HepG2 (cell line): ENCODE measurements around the gene AGER. TPM values are rescaled to one million over a fixed set of nuclear protein-coding genes. Genes with fewer than 3 reads are reported as not detected.

Experiments used
- ARNTL ChIP-seq: sonication (generic); formaldehyde crosslinking; IDR thresholded peaks from 2 replicates; pipeline ENCODE4 v1.4.0; 2020; ENCODE audit warnings: mild to moderate bottlenecking, missing genetic modification reagents
- BHLHE40 ChIP-seq: IDR thresholded peaks from 2 replicates; pipeline ENCODE4 v1.6.1; 2011; ENCODE audit warnings: low read length, improper control_type of control experiment
- ELF4 ChIP-seq: sonication (generic); formaldehyde crosslinking; IDR thresholded peaks from 2 replicates; pipeline ENCODE4 v1.5.0; 2020; ENCODE audit warnings: missing genetic modification reagents, mild to moderate bottlenecking, moderate library complexity, borderline replicate concordance
- FOXO1 ChIP-seq: sonication (generic); formaldehyde crosslinking; IDR thresholded peaks from 2 replicates; pipeline ENCODE4 v1.4.0; 2020; ENCODE audit warnings: missing genetic modification reagents
- HNF4G ChIP-seq, 2 experiments: sonication (generic) in 1 of 2; formaldehyde crosslinking in 1 of 2; IDR thresholded peaks; 2 replicates each; pipeline versions ENCODE4 v1.4.0 to v1.6.1; 2011 to 2020; ENCODE audit warnings: borderline replicate concordance in 2 of 2, low read depth in 2 of 2, mild to moderate bottlenecking in 2 of 2, low read length in 1 of 2, missing genetic modification reagents in 1 of 2, moderate library complexity in 1 of 2
- KAT8 ChIP-seq: IDR thresholded peaks from 2 replicates; pipeline ENCODE4 v1.6.1; 2016; ENCODE audit warnings: missing genetic modification reagents, missing compliant biosample characterization
- KDM5B ChIP-seq: sonication (generic); formaldehyde crosslinking; IDR thresholded peaks from 2 replicates; pipeline ENCODE4 v1.4.0; 2020; ENCODE audit warnings: missing genetic modification reagents, mild to moderate bottlenecking, borderline replicate concordance
- KDM6A ChIP-seq: IDR thresholded peaks from 2 replicates; pipeline ENCODE4 v1.6.1; 2016; ENCODE audit warnings: low read depth
- NFRKB ChIP-seq: fragments of 450-650 bp; IDR thresholded peaks from 2 replicates; pipeline ENCODE4 v1.6.1; 2017
- POGZ ChIP-seq: sonication (generic); formaldehyde crosslinking; IDR thresholded peaks from 2 replicates; pipeline ENCODE4 v1.4.0; 2020; ENCODE audit warnings: mild to moderate bottlenecking, missing genetic modification reagents
- SMYD3 ChIP-seq: sonication (generic); formaldehyde crosslinking; IDR thresholded peaks from 2 replicates; pipeline ENCODE4 v1.8.1; 2023; ENCODE audit warnings: mild to moderate bottlenecking, missing genetic modification reagents
- SRSF4 ChIP-seq: fragments of 200-400 bp; formaldehyde crosslinking; IDR thresholded peaks from one replicate; pipeline ENCODE4 v1.6.1; 2018; ENCODE audit warnings: mild to moderate bottlenecking, low read depth, low read length, moderate library complexity; ENCODE audit not compliant: poor library complexity, severe bottlenecking
- TCF7L2 ChIP-seq: IDR thresholded peaks from 2 replicates; pipeline ENCODE4 v1.6.1; 2011; ENCODE audit warnings: mild to moderate bottlenecking, low read depth, low read length, moderate library complexity
- TMF1 ChIP-seq: sonication (generic); formaldehyde crosslinking; IDR thresholded peaks from 2 replicates; pipeline ENCODE4 v1.8.1; 2022; ENCODE audit warnings: low read depth, missing genetic modification reagents
- TOE1 ChIP-seq: sonication (generic); formaldehyde crosslinking; IDR thresholded peaks from 2 replicates; pipeline ENCODE4 v1.4.0; 2020; ENCODE audit warnings: mild to moderate bottlenecking, missing genetic modification reagents
- YEATS4 ChIP-seq: sonication (generic); formaldehyde crosslinking; IDR thresholded peaks from 2 replicates; pipeline ENCODE4 v1.4.0; 2020; ENCODE audit warnings: missing genetic modification reagents, borderline replicate concordance
- ZBTB21 ChIP-seq: sonication (generic); formaldehyde crosslinking; IDR thresholded peaks from 2 replicates; pipeline ENCODE4 v1.4.0; 2020; ENCODE audit warnings: missing genetic modification reagents
- ZFP36L1 ChIP-seq: sonication (generic); formaldehyde crosslinking; IDR thresholded peaks from 2 replicates; pipeline ENCODE4 v1.8.0; 2022; ENCODE audit warnings: mild to moderate bottlenecking, missing genetic modification reagents, moderate library complexity
- ZNF160 ChIP-seq: sonication (generic); formaldehyde crosslinking; IDR thresholded peaks from 2 replicates; pipeline ENCODE4 v1.8.0; 2022; ENCODE audit warnings: mild to moderate bottlenecking, inconsistent platforms, missing genetic modification reagents
- ZNF816 ChIP-seq: sonication (generic); formaldehyde crosslinking; IDR thresholded peaks from 2 replicates; pipeline ENCODE4 v1.8.0; 2022; ENCODE audit warnings: missing genetic modification reagents, mild to moderate bottlenecking, borderline replicate concordance
- ZNF839 ChIP-seq: sonication (generic); formaldehyde crosslinking; IDR thresholded peaks from 2 replicates; pipeline ENCODE4 v1.4.0; 2020; ENCODE audit warnings: missing genetic modification reagents, mild to moderate bottlenecking, borderline replicate concordance
- ZSCAN5A ChIP-seq: sonication (generic); formaldehyde crosslinking; IDR thresholded peaks from 2 replicates; pipeline ENCODE4 v1.8.0; 2022; ENCODE audit warnings: mild to moderate bottlenecking, missing genetic modification reagents, borderline replicate concordance
- polyA plus RNA-seq, 8 experiments: library from polyadenylated mRNA; depleted of rRNA in 3 of 8; stranded (reverse) in 7 of 8; unstranded in 1 of 8; fragments of >200 nt; fragmentation: Illumina TruSeq in 4 of 8; extraction: Trizol in 4 of 8; gene quantifications; 2 replicates each; pipeline versions ENCODE4 v1.2.1 to v1.2.3, GENCODE V29; 2011 to 2016; ENCODE audit warnings: low read depth in 4 of 8, missing spikeins in 1 of 8, mixed read lengths in 1 of 8; ENCODE audit not compliant: insufficient read depth in 1 of 8
- total RNA-seq, 5 experiments: library from RNA; depleted of rRNA; stranded (reverse); fragments of >200 nt; fragmentation: Illumina TruSeq; extraction: Trizol; gene quantifications; 2 replicates each; pipeline ENCODE4 v1.2.3, GENCODE V29; 2016; ENCODE audit warnings: low read depth in 1 of 5
- TF ChIP-seq, protein P1 (sequence below): sonication (generic); formaldehyde crosslinking; IDR thresholded peaks from 2 replicates; pipeline ENCODE4 v1.5.1; 2020; ENCODE audit warnings: mild to moderate bottlenecking, missing genetic modification reagents, moderate library complexity
- TF ChIP-seq, protein P2 (sequence below): sonication (generic); formaldehyde crosslinking; IDR thresholded peaks from 2 replicates; pipeline ENCODE4 v1.5.1; 2020; ENCODE audit warnings: mild to moderate bottlenecking, missing genetic modification reagents, moderate library complexity

AGER gene
- total and polyA plus RNA-seq, 2 of the 13 experiments (the other 11 are each of a cell fraction or from before 2014, with no cell fraction given): 1.9 to 5.1 TPM

GRCh38 chr6:32177788-32178546, 6.1 kb downstream of the AGER start, which contains the start of gene RNF5 (continued):
- TF ChIP-seq, protein P1, sequence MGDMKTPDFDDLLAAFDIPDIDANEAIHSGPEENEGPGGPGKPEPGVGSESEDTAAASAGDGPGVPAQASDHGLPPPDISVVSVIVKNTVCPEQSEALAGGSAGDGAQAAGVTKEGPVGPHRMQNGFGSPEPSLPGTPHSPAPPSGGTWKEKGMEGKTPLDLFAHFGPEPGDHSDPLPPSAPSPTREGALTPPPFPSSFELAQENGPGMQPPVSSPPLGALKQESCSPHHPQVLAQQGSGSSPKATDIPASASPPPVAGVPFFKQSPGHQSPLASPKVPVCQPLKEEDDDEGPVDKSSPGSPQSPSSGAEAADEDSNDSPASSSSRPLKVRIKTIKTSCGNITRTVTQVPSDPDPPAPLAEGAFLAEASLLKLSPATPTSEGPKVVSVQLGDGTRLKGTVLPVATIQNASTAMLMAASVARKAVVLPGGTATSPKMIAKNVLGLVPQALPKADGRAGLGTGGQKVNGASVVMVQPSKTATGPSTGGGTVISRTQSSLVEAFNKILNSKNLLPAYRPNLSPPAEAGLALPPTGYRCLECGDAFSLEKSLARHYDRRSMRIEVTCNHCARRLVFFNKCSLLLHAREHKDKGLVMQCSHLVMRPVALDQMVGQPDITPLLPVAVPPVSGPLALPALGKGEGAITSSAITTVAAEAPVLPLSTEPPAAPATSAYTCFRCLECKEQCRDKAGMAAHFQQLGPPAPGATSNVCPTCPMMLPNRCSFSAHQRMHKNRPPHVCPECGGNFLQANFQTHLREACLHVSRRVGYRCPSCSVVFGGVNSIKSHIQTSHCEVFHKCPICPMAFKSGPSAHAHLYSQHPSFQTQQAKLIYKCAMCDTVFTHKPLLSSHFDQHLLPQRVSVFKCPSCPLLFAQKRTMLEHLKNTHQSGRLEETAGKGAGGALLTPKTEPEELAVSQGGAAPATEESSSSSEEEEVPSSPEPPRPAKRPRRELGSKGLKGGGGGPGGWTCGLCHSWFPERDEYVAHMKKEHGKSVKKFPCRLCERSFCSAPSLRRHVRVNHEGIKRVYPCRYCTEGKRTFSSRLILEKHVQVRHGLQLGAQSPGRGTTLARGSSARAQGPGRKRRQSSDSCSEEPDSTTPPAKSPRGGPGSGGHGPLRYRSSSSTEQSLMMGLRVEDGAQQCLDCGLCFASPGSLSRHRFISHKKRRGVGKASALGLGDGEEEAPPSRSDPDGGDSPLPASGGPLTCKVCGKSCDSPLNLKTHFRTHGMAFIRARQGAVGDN (CRISPR knock-in tag): peak; percentile 70
- TF ChIP-seq ZNF160 (CRISPR knock-in tag) (no peak), TMF1 (CRISPR knock-in tag) (no peak), ARNTL (CRISPR knock-in tag) (no peak), KDM6A (CRISPR knock-in tag) (no peak; the same call in 1 of the 2 replicates), ZNF816 (CRISPR knock-in tag) (no peak), FOXO1 (CRISPR knock-in tag) (no peak), KDM5B (no peak), SRSF4 (no peak), KAT8 (CRISPR knock-in tag) (peak; percentile 9; the same call in 1 of the 2 replicates), ZSCAN5A (CRISPR knock-in tag) (0 out of 2 replicates have a peak, but pooled peaks have one; percentile 4), TCF7L2 (no peak; the same call in 1 of the 2 replicates), POGZ (no peak), ELF4 (CRISPR knock-in tag) (peak; percentile 95), HNF4G (IDR thresholded peaks at IDR 0.05; ENCODE audit: borderline replicate concordance, low read depth, low read length) (peak; percentile 86), HNF4G (CRISPR knock-in tag; IDR thresholded peaks at IDR 0.05; ENCODE audit: borderline replicate concordance, low read depth) (peak; percentile 63; the same call in 1 of the 2 replicates), ZBTB21 (CRISPR knock-in tag) (no peak), SMYD3 (CRISPR knock-in tag) (no peak), TOE1 (CRISPR knock-in tag) (no peak), BHLHE40 (peak; percentile 24), ZNF839 (CRISPR knock-in tag) (0 out of 2 replicates have a peak, but pooled peaks have one; percentile 14), NFRKB (no peak), ZFP36L1 (CRISPR knock-in tag) (no peak), YEATS4 (CRISPR knock-in tag) (peak; percentile 59)
- TF ChIP-seq, protein P2, sequence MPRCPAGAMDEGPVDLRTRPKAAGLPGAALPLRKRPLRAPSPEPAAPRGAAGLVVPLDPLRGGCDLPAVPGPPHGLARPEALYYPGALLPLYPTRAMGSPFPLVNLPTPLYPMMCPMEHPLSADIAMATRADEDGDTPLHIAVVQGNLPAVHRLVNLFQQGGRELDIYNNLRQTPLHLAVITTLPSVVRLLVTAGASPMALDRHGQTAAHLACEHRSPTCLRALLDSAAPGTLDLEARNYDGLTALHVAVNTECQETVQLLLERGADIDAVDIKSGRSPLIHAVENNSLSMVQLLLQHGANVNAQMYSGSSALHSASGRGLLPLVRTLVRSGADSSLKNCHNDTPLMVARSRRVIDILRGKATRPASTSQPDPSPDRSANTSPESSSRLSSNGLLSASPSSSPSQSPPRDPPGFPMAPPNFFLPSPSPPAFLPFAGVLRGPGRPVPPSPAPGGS (CRISPR knock-in tag): no peak
